PC-3 (cell line): ENCODE results near the gene ADGRD1. TPM values are rescaled to one million over a fixed set of nuclear protein-coding genes. Genes with fewer than 3 reads are reported as not detected.

Experiments used
- ATAC-seq: fragments of 200-7000 bp; cut with Tn5 transposase; 2 replicates; pipeline ENCODE4 v1.9.1; 2020; ENCODE audit warnings: mild to moderate bottlenecking, moderate library complexity
- BruUV-seq: library from RNA; stranded (reverse); fragments of 400-500 nt; replicated peaks from 2 replicates; lab custom pipeline; 2021; lab: Mats Ljungman, UMichigan
- CTCF ChIA-PET: fragments of 300-600 bp; sonication (Branson Sonifier 250); formaldehyde crosslinking; loops from one replicate; lab custom pipeline; 2022; ENCODE audit warnings: antibody characterized with exemption; lab: Charles Lee
- POLR2A ChIA-PET: fragments of 300-600 bp; sonication (Branson Sonifier 250); formaldehyde crosslinking; loops from one replicate; lab custom pipeline; 2022; ENCODE audit warnings: antibody characterized with exemption; ENCODE audit not compliant: unreplicated experiment; lab: Charles Lee
- DNase-seq: peaks from one replicate; pipeline ENCODE4 v3.0.0-alpha.2; 2015
- H2AFZ ChIP-seq: fragments of 300-600 bp; sonication (generic); 2 replicates; pipeline ENCODE4 v1.6.0; 2016; ENCODE audit warnings: antibody characterized with exemption, low read length
- H3F3A ChIP-seq: fragments of 300-600 bp; sonication (generic); one replicate; pipeline ENCODE4 v1.6.0; 2017; ENCODE audit warnings: antibody characterized with exemption, low read length, control low read depth, mild to moderate bottlenecking; ENCODE audit not compliant: unreplicated experiment
- H3K27ac ChIP-seq: fragments of 300-600 bp; sonication (generic); 2 replicates; pipeline ENCODE4 v1.5.1; 2016; ENCODE audit warnings: mild to moderate bottlenecking, low read length
- H3K27me3 ChIP-seq: fragments of 300-600 bp; sonication (generic); 2 replicates; pipeline ENCODE4 v1.6.1; 2016; ENCODE audit warnings: low read length, mixed read lengths
- H3K36me3 ChIP-seq: fragments of 300-600 bp; sonication (generic); 2 replicates; pipeline ENCODE4 v1.6.1; 2016; ENCODE audit warnings: low read depth, mixed run types, low read length, mixed read lengths
- H3K4me1 ChIP-seq: fragments of 300-600 bp; sonication (generic); 2 replicates; pipeline ENCODE4 v1.5.1; 2016; ENCODE audit warnings: low read length; ENCODE audit not compliant: insufficient read depth
- H3K4me2 ChIP-seq: fragments of 300-600 bp; sonication (generic); 2 replicates; pipeline ENCODE4 v1.6.0; 2016; ENCODE audit warnings: low read length
- H3K4me3 ChIP-seq: fragments of 300-600 bp; sonication (generic); 2 replicates; pipeline ENCODE4 v1.5.1; 2016; ENCODE audit warnings: mild to moderate bottlenecking, low read length, mixed read lengths
- H3K79me2 ChIP-seq: fragments of 300-600 bp; sonication (generic); 2 replicates; pipeline ENCODE4 v1.6.1; 2017; ENCODE audit warnings: low read length, mixed read lengths
- H3K9ac ChIP-seq: fragments of 300-600 bp; sonication (generic); 2 replicates; pipeline ENCODE4 v1.6.0; 2016; ENCODE audit warnings: mild to moderate bottlenecking, low read length
- H3K9me2 ChIP-seq: fragments of 300-600 bp; sonication (generic); replicated peaks from 2 replicates; pipeline ENCODE4 v1.6.1; 2016; ENCODE audit warnings: mixed run types, low read length, mixed read lengths
- H3K9me3 ChIP-seq: fragments of 300-600 bp; sonication (generic); 2 replicates; pipeline ENCODE4 v1.6.1; 2016; ENCODE audit warnings: low read length, mixed read lengths
- H4K20me1 ChIP-seq: fragments of 300-600 bp; sonication (generic); 2 replicates; pipeline ENCODE4 v1.6.1; 2016; ENCODE audit warnings: low read length, mixed read lengths
- EZH2 ChIP-seq: fragments of 300-600 bp; sonication (generic); IDR thresholded peaks from one replicate; pipeline ENCODE4 v1.6.1; 2017; ENCODE audit warnings: antibody characterized with exemption, mild to moderate bottlenecking, low read length; ENCODE audit not compliant: unreplicated experiment
- EZH2phosphoT487 ChIP-seq: fragments of 300-600 bp; sonication (generic); IDR thresholded peaks from 2 replicates; pipeline ENCODE4 v1.6.1; 2018; ENCODE audit warnings: mild to moderate bottlenecking, antibody characterized with exemption, low read length, borderline replicate concordance
- intact Hi-C: fragments of 100-400 bp; cut with micrococcal nuclease; formaldehyde crosslinking; loops from 2 replicates; pipeline ENCODE4 v1.9.0; 2023
- total RNA-seq: library from RNA; depleted of rRNA; stranded (reverse); fragments of >200 nt; gene quantifications from 2 replicates; pipeline ENCODE4 v1.2.3, GENCODE V29; 2014
- TF ChIP-seq, protein P1 (sequence below): fragments of 300-600 bp; sonication (generic); conservative IDR thresholded peaks from 2 replicates; pipeline ENCODE4 v1.5.1; 2017; ENCODE audit warnings: antibody characterized with exemption, low read depth, mild to moderate bottlenecking, low read length

ADGRD1 gene
- total RNA-seq, 1 experiment from 2014 or later, result 0.18 TPM

DNA sequence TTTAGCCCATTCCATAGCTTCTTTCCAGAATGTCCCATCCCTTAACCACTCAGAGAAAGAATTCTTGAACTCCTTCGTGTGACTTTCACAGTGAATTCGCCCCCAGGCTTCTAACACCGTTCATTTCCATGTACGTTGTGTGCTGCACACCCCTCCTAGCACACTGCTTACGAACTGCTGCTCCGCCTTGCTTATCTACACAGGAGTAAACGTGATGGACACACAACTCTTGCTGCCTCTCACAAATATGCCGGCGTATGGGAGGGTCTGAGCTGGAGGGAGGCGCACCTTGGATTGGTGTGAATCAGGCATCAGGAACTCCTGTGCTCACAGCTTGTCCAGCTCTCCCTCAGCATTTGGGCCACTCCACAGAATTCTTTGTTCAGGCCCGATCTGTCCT lies 3.9 kb upstream of the ADGRD1 start:
- H3K4me3 ChIP-seq, result no peak overlapping the region
- BruUV-seq, result no TSS peak
- H3K36me3 ChIP-seq, result no peaks in the 10 kb centered on the region
- H2AFZ ChIP-seq, result no peak overlapping the region
- DNase-seq (no peak), ATAC-seq (no peak)
- no peaks in the 10 kb centered on the region for H3K9me2 ChIP-seq
- no peak overlapping the region for H3K9ac ChIP-seq
- H3K4me2 ChIP-seq, result no peak overlapping the region
- peaks cover 3% of the 10 kb centered on the region for H3K9me3 ChIP-seq
- no peaks in the 10 kb centered on the region for H4K20me1 ChIP-seq
- no peaks in the 10 kb centered on the region for H3F3A ChIP-seq
- ChIA-PET CTCF (no interaction called here), POLR2A (no interaction called here)
- TF ChIP-seq EZH2phosphoT487 (no peak), EZH2 (no peak)
- TF ChIP-seq, protein P1, sequence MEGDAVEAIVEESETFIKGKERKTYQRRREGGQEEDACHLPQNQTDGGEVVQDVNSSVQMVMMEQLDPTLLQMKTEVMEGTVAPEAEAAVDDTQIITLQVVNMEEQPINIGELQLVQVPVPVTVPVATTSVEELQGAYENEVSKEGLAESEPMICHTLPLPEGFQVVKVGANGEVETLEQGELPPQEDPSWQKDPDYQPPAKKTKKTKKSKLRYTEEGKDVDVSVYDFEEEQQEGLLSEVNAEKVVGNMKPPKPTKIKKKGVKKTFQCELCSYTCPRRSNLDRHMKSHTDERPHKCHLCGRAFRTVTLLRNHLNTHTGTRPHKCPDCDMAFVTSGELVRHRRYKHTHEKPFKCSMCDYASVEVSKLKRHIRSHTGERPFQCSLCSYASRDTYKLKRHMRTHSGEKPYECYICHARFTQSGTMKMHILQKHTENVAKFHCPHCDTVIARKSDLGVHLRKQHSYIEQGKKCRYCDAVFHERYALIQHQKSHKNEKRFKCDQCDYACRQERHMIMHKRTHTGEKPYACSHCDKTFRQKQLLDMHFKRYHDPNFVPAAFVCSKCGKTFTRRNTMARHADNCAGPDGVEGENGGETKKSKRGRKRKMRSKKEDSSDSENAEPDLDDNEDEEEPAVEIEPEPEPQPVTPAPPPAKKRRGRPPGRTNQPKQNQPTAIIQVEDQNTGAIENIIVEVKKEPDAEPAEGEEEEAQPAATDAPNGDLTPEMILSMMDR, result no peak
- H3K79me2 ChIP-seq, result no peaks in the 10 kb centered on the region
- H3K4me1 ChIP-seq, result no peaks in the 10 kb centered on the region
- intact Hi-C loops, result no loop called here
- no peak overlapping the region for H3K27ac ChIP-seq
- peaks cover 92% of the 10 kb centered on the region for H3K27me3 ChIP-seq

DNA sequence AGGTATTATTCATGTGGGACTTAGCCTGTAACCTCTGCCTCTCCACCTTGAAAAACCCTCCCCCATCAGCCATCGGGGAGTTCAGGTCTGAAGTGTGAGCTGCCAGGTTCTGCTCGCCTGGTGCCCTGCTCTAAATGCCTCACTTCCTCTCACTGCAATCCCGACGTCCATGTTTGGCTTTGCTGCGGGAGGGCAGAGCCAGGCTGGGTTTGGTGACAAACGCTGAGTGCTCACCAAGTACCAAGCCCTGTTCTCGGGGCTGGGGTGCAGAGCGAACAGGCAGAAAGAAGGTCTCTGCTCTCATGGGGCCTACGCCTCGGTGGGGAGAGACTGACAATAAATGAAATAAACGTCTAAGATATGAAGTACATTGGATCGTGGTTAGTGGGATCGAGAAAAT lies 2.1 kb upstream of the ADGRD1 start:
- H2AFZ ChIP-seq, result no peak overlapping the region
- no peaks in the 10 kb centered on the region for H3F3A ChIP-seq
- no peak for TF ChIP-seq EZH2
- no peak for TF ChIP-seq EZH2phosphoT487
- TF ChIP-seq, protein P1, result no peak
- H3K4me2 ChIP-seq, result no peak overlapping the region
- no TSS peak for BruUV-seq
- no peaks in the 10 kb centered on the region for H3K79me2 ChIP-seq
- H3K9me2 ChIP-seq, result no peaks in the 10 kb centered on the region
- DNase-seq (no peak), ATAC-seq (no peak)
- H3K27me3 ChIP-seq, result peaks cover 82% of the 10 kb centered on the region
- no peaks in the 10 kb centered on the region for H3K36me3 ChIP-seq
- ChIA-PET CTCF (no interaction called here), POLR2A (no interaction called here)
- H4K20me1 ChIP-seq, result no peaks in the 10 kb centered on the region
- H3K9me3 ChIP-seq, result no peaks in the 10 kb centered on the region
- no peak overlapping the region for H3K27ac ChIP-seq
- H3K4me3 ChIP-seq, result no peak overlapping the region
- no peak overlapping the region for H3K9ac ChIP-seq
- intact Hi-C loops, result no loop called here
- no peaks in the 10 kb centered on the region for H3K4me1 ChIP-seq

GRCh38 chr12:130952171-130952954 lies 1.3 kb upstream of the ADGRD1 start:
- no peak overlapping the region for H3K9ac ChIP-seq
- no peaks in the 10 kb centered on the region for H3F3A ChIP-seq
- no peaks in the 10 kb centered on the region for H3K4me1 ChIP-seq
- TF ChIP-seq, protein P1, result no peak
- no peak for TF ChIP-seq EZH2phosphoT487
- TF ChIP-seq EZH2, result no peak
- H3K36me3 ChIP-seq, result no peaks in the 10 kb centered on the region
- H3K27me3 ChIP-seq, result peaks cover 81% of the 10 kb centered on the region
- no peak for DNase-seq
- H3K9me2 ChIP-seq, result no peaks in the 10 kb centered on the region
- H3K4me3 ChIP-seq, result no peak overlapping the region
- no peak for ATAC-seq
- intact Hi-C loops, result no loop called here
- BruUV-seq, result no TSS peak
- H3K9me3 ChIP-seq, result peaks cover 6% of the 10 kb centered on the region; the same call in 1 of the 2 replicates
- no peaks in the 10 kb centered on the region for H4K20me1 ChIP-seq
- no peak overlapping the region for H3K27ac ChIP-seq
- POLR2A ChIA-PET, result no interaction called here
- H2AFZ ChIP-seq, result no peak overlapping the region
- H3K79me2 ChIP-seq, result no peaks in the 10 kb centered on the region
- H3K4me2 ChIP-seq, result no peak overlapping the region
- CTCF ChIA-PET, result no interaction called here
